GM06990 (cell line): ENCODE measurements around the gene ZNF70.
A peak's percentile ranks its signal among the peaks of the same experiment; 100 is the strongest.

Source experiments
- DNase-seq: peaks from one replicate; pipeline ENCODE4 v3.0.0-alpha.2; 2011; ENCODE audit not compliant: insufficient read length; ENCODE audit errors: extremely low read depth
- H3K27me3 ChIP-seq: replicated peaks from 2 replicates; pipeline ENCODE4 v1.6.0; 2011; ENCODE audit warnings: low read length; ENCODE audit not compliant: control insufficient read depth, insufficient read depth
- H3K36me3 ChIP-seq: 2 replicates; pipeline ENCODE4 v1.5.1; 2011; ENCODE audit warnings: low read length; ENCODE audit not compliant: control insufficient read depth, insufficient read depth
- H3K4me3 ChIP-seq: replicated peaks from 2 replicates; pipeline ENCODE4 v1.5.1; 2011; ENCODE audit warnings: low read depth, mild to moderate bottlenecking, control low read depth, low read length
- CTCF ChIP-seq: IDR thresholded peaks from 2 replicates; pipeline ENCODE4 v1.5.1; 2011; ENCODE audit warnings: low read length, control low read depth, mild to moderate bottlenecking, inconsistent platforms; ENCODE audit not compliant: insufficient read depth, poor library complexity, severe bottlenecking

The ZNF70 gene

GRCh38 chr22:23718371-23719165 lies 32.3 kb downstream of the ZNF70 start:
- no peak for TF ChIP-seq CTCF
- Histone ChIP-seq H3K36me3 (peaks cover 5% of the 10 kb centered on the region), H3K4me3 (no peak overlapping the region), H3K27me3 (no peaks in the 10 kb centered on the region)
- no peak for DNase-seq

GRCh38 chr22:23716811-23717801 lies 33.8 kb downstream of the ZNF70 start:
- peaks cover 9% of the 10 kb centered on the region for H3K36me3 ChIP-seq
- peak overlapping the region; percentile 67 for H3K4me3 ChIP-seq
- DNase-seq, result peak; percentile 89
- no peaks in the 10 kb centered on the region for H3K27me3 ChIP-seq
- no peak for TF ChIP-seq CTCF

- no peak for TF ChIP-seq CTCF
- H3K4me3 ChIP-seq, result peak overlapping the region; percentile 67; the same call in 1 of the 2 replicates
- DNase-seq, result no peak
- H3K27me3 ChIP-seq, result no peaks in the 10 kb centered on the region
- peaks cover 11% of the 10 kb centered on the region for H3K36me3 ChIP-seq
Measured at GRCh38 chr22:23715806-23716375, 35.0 kb downstream of the ZNF70 start.

DNA sequence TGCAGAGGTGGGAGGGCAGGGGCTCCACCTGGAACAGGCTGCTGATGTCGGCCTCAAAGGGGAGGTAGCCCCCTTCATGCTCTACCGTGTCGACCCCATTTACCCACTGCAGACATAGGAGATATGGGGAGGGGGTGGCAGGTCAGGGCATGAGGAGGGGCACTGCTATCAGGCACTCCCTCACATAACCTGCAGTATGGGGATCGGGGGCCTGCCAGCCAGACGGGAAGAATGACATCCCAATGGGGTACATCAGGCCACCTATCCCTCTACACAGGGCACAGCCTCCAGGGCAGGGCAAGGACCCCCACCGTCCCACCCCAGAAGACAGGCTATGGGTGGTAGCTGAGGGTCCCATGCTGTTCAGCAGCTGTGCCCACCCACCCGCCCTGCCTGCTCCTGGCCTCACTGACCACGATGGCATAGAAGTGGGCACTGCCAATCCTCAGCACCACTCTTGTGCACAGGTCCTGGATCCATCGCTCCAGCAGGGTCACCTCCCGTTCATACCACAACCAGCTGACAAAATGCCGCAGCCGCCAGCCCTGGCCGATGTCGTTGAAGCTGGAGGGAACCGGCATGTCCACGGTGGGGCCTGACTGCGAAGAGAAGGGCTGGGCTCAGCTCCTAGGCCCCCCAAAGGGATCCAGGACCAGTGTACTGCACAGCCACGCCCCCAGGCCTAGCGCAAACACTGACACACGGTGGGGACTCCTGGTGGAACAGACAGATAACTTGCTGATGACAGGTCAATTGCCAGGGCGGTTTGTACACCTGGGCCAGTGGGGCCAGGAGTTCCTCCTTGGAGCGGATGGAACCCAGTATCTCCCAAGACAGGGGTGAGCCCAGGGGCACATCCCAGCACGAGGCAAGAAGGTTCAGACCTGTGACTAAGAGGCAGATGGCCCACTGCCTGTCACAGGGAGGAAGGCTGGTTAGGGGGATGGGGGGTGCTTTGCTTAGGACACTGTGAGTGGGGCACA lies 36.0 kb downstream of the ZNF70 start:
- no peak for DNase-seq
- Histone ChIP-seq H3K4me3 (no peak overlapping the region), H3K36me3 (peaks cover 11% of the 10 kb centered on the region), H3K27me3 (no peaks in the 10 kb centered on the region)
- no peak for TF ChIP-seq CTCF
